Measurements from ENCODE around the gene FBH1. TPM values are rescaled to one million over a fixed set of nuclear protein-coding genes. Genes with fewer than 3 reads are reported as not detected.

Gene FBH1
- polyA plus RNA-seq, 1 experiment, result 65.2 TPM

DNA sequence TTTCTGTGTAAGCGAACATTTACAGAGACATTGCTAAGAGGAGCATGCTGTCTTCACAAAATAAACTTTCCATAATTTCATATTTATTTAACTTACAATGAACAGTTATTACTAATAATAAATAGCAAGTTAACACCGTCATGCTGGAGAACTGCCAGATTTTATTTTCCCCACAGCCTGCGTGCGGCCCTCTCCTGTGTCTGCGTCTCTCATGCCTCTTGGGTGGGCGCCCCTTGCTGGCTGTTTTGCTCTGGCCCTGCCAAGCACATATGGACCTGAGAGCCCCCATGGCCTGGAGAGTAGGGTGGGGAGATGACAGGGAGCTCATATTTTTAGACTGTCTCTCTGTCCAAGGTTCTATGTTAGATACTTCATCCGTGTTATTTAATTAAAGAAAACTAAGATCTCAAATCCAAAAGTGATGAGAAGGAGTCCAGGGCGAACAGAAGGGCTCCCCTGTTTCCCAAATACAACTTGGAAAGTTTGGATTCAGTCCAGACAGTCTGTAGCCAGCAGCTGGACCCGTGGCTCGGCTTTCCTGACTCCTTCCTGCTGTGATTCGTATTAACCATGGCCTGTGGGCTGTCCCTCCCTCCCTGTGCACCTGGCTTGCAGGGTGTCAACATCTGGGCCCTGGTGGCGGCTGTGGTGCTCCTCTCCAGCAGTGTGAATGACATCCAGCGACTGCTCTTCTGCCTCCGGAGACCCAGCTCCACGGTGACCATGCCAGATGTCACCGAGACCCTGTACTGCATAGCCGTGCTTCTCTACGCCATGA lies 20.5 kb downstream of the FBH1 start:
- H3K9me3 ChIP-seq (ENCODE audit: control insufficient read depth, insufficient read depth, low read length), result no peaks in the 10 kb centered on the region
- H3K4me3 ChIP-seq (ENCODE audit: low read depth, low read length), result no peak overlapping the region
- no peak for DNase-seq (ENCODE audit: low read depth, low spot score)
- CTCF ChIA-PET, result no interaction called here
- POLR2A ChIA-PET, result no interaction called here
- no peaks in the 10 kb centered on the region for H3K27me3 ChIP-seq (ENCODE audit: control insufficient read depth, insufficient read depth, low read length)
- TF ChIP-seq, protein P1, sequence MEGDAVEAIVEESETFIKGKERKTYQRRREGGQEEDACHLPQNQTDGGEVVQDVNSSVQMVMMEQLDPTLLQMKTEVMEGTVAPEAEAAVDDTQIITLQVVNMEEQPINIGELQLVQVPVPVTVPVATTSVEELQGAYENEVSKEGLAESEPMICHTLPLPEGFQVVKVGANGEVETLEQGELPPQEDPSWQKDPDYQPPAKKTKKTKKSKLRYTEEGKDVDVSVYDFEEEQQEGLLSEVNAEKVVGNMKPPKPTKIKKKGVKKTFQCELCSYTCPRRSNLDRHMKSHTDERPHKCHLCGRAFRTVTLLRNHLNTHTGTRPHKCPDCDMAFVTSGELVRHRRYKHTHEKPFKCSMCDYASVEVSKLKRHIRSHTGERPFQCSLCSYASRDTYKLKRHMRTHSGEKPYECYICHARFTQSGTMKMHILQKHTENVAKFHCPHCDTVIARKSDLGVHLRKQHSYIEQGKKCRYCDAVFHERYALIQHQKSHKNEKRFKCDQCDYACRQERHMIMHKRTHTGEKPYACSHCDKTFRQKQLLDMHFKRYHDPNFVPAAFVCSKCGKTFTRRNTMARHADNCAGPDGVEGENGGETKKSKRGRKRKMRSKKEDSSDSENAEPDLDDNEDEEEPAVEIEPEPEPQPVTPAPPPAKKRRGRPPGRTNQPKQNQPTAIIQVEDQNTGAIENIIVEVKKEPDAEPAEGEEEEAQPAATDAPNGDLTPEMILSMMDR (IDR thresholded peaks at IDR 0.05; ENCODE audit: low read depth, low read length), result no peak
- H3K27ac ChIP-seq (ENCODE audit: low read depth, low read length), result no peak overlapping the region

DNA sequence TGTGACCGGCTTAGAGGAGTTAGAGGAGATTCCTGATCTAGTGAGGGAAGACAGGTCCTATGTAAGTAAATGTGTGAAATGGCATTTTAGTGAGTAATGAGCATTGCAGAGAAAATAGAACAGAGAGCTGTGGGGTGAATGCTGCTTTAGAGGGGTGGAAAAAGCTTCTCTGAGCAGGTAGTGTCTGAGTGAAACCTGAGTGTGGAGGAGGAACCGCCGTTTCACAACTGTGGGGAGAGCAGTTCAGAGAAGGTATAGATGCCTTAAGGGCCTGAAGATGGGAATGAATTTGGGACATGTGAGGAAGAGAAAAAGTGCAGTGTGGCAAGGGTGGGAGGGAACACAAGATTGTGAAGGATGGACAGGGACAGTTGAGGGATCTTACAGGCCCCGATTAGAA lies 21.6 kb downstream of the FBH1 start:
- Histone ChIP-seq H3K27ac (ENCODE audit: low read depth, low read length) (no peak overlapping the region), H3K4me3 (ENCODE audit: low read depth, low read length) (no peak overlapping the region), H3K27me3 (ENCODE audit: control insufficient read depth, insufficient read depth, low read length) (no peaks in the 10 kb centered on the region), H3K9me3 (ENCODE audit: control insufficient read depth, insufficient read depth, low read length) (no peaks in the 10 kb centered on the region)
- no peak for DNase-seq (ENCODE audit: low read depth, low spot score)
- TF ChIP-seq, protein P1 (IDR thresholded peaks at IDR 0.05; ENCODE audit: low read depth, low read length), result no peak
- CTCF ChIA-PET, result no interaction called here
- POLR2A ChIA-PET, result no interaction called here

DNA sequence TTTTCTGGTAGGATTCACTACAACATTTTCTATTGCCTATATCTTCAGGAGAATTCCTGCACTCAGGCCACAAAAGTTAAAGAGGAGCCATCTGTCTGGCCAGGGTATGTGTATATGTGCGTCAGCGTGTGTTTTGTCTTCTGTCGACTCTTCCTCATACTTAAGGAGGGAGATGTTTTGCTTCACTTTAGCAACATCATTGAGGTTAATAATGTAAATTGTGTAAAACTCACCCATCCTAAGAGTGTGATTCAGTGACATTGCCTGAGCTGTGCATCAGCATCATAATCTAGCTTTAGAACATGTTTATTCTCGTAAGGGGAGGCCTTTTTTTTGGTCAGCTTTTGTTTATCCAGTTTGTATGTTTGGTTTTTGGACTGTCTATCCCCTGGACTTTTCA lies 23.7 kb downstream of the FBH1 start:
- Histone ChIP-seq H3K27me3 (ENCODE audit: control insufficient read depth, insufficient read depth, low read length) (no peaks in the 10 kb centered on the region), H3K9me3 (ENCODE audit: control insufficient read depth, insufficient read depth, low read length) (no peaks in the 10 kb centered on the region; the same call in 1 of the 2 replicates), H3K4me3 (ENCODE audit: low read depth, low read length) (no peak overlapping the region), H3K27ac (ENCODE audit: low read depth, low read length) (no peak overlapping the region)
- ChIA-PET POLR2A (no interaction called here), CTCF (no interaction called here)
- DNase-seq (ENCODE audit: low read depth, low spot score), result peak; percentile 18
- TF ChIP-seq, protein P1 (IDR thresholded peaks at IDR 0.05; ENCODE audit: low read depth, low read length), result no peak

DNA sequence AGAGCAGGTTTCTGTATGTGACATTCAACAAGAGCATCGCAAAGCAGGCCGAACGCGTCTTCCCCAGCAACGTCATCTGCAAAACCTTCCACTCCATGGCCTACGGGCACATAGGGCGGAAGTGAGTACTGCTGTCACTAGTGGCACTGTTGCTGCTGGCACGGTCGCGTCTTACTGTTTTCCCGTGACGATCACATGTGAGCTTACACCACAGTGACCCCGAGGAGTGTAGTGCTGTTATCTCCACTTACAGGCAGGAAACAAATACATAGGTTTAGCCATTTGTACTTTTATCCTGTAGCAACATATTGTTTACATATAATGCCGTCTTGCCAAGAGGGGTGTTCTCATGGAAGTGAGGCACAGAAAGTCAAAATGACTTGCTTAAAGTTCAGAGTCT lies 25.4 kb downstream of the FBH1 start:
- POLR2A ChIA-PET, result no interaction called here
- no peak overlapping the region for H3K4me3 ChIP-seq (ENCODE audit: low read depth, low read length)
- H3K9me3 ChIP-seq (ENCODE audit: control insufficient read depth, insufficient read depth, low read length), result no peaks in the 10 kb centered on the region; the same call in 1 of the 2 replicates
- H3K27ac ChIP-seq (ENCODE audit: low read depth, low read length), result no peak overlapping the region
- TF ChIP-seq, protein P1 (IDR thresholded peaks at IDR 0.05; ENCODE audit: low read depth, low read length), result no peak
- H3K27me3 ChIP-seq (ENCODE audit: control insufficient read depth, insufficient read depth, low read length), result no peaks in the 10 kb centered on the region
- CTCF ChIA-PET, result no interaction called here
- DNase-seq (ENCODE audit: low read depth, low spot score), result no peak

DNA sequence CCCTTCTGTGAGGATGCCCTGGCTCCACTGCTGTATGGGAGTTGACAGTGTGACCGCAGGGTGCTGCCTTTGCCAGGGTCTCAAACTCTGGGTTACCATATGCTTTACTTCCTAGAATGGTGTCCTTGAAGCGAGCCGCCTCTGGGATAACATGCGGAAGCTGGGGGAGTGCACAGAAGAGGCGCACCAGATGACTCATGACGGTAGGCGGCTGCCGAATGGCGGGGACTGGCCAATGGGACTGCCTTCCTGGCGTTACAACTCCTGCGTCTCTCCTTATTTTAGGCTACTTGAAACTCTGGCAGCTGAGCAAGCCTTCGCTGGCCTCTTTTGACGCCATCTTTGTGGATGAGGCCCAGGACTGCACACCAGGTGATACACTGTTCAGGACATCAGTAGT lies 27.3 kb downstream of the FBH1 start:
- H3K27ac ChIP-seq (ENCODE audit: low read depth, low read length), result no peak overlapping the region
- H3K9me3 ChIP-seq (ENCODE audit: control insufficient read depth, insufficient read depth, low read length), result no peaks in the 10 kb centered on the region; the same call in 1 of the 2 replicates
- CTCF ChIA-PET, result no interaction called here
- H3K27me3 ChIP-seq (ENCODE audit: control insufficient read depth, insufficient read depth, low read length), result no peaks in the 10 kb centered on the region
- POLR2A ChIA-PET, result no interaction called here
- no peak for DNase-seq (ENCODE audit: low read depth, low spot score)
- H3K4me3 ChIP-seq (ENCODE audit: low read depth, low read length), result no peak overlapping the region
- TF ChIP-seq, protein P1 (IDR thresholded peaks at IDR 0.05; ENCODE audit: low read depth, low read length), result no peak
